A673 (cell line): ENCODE results near the gene LRRK1. TPM values are rescaled to one million over a fixed set of nuclear protein-coding genes. Genes with fewer than 3 reads are reported as not detected.

Experiments
- BruUV-seq: library from RNA; stranded (reverse); fragments of 400-500 nt; replicated peaks from 2 replicates; lab custom pipeline; 2021; lab: Mats Ljungman, UMichigan
- CTCF ChIA-PET: fragments of 300-600 bp; sonication (Branson Sonifier 250); formaldehyde crosslinking; loops from one replicate; lab custom pipeline; 2022; ENCODE audit warnings: antibody characterized with exemption; lab: Charles Lee
- POLR2A ChIA-PET: fragments of 300-600 bp; sonication (Branson Sonifier 250); formaldehyde crosslinking; loops from one replicate; lab custom pipeline; 2022; ENCODE audit warnings: antibody characterized with exemption; ENCODE audit not compliant: low non-redundant PET; lab: Charles Lee
- DNase-seq: peaks from one replicate; pipeline ENCODE4 v3.0.0-alpha.2; 2015; ENCODE audit warnings: low spot score
- H3K27ac ChIP-seq: fragments of 200-600 bp; sonication (generic); 2 replicates; pipeline ENCODE4 v1.5.1; 2016; ENCODE audit warnings: mixed run types, low read depth, mild to moderate bottlenecking, mixed read lengths, antibody characterized with exemption, low read length; ENCODE audit not compliant: poor library complexity, severe bottlenecking
- H3K27me3 ChIP-seq: fragments of 200-600 bp; sonication (generic); replicated peaks from 2 replicates; pipeline ENCODE4 v1.6.1; 2017; ENCODE audit warnings: mixed run types, low read depth, mild to moderate bottlenecking, mixed read lengths, antibody characterized with exemption, low read length; ENCODE audit not compliant: insufficient read depth, poor library complexity
- H3K36me3 ChIP-seq: fragments of 200-600 bp; sonication (generic); 2 replicates; pipeline ENCODE4 v1.6.1; 2016; ENCODE audit warnings: mixed run types, mild to moderate bottlenecking, mixed read lengths, antibody characterized with exemption, low read length; ENCODE audit not compliant: insufficient read depth, poor library complexity, severe bottlenecking
- H3K4me1 ChIP-seq: fragments of 200-600 bp; sonication (generic); 2 replicates; pipeline ENCODE4 v1.6.1; 2017; ENCODE audit warnings: mixed run types, mild to moderate bottlenecking, mixed read lengths, antibody characterized with exemption, low read length; ENCODE audit not compliant: insufficient read depth, poor library complexity, severe bottlenecking
- H3K4me3 ChIP-seq: fragments of 200-600 bp; sonication (generic); 2 replicates; pipeline ENCODE4 v1.5.1; 2016; ENCODE audit warnings: low read depth, mixed run types, mild to moderate bottlenecking, mixed read lengths, low read length; ENCODE audit not compliant: poor library complexity, severe bottlenecking
- H3K9me3 ChIP-seq: fragments of 200-600 bp; sonication (generic); 2 replicates; pipeline ENCODE4 v1.6.1; 2016; ENCODE audit warnings: mixed run types, low read depth, mild to moderate bottlenecking, mixed read lengths, antibody characterized with exemption, low read length; ENCODE audit not compliant: poor library complexity, severe bottlenecking
- EZH2 ChIP-seq: fragments of 200-600 bp; sonication (generic); IDR thresholded peaks from 2 replicates; pipeline ENCODE4 v1.6.1; 2017; ENCODE audit warnings: borderline replicate concordance, low read depth, mild to moderate bottlenecking, mixed read lengths, antibody characterized with exemption, low read length; ENCODE audit not compliant: poor library complexity, severe bottlenecking
- intact Hi-C: fragments of 100-400 bp; cut with micrococcal nuclease; formaldehyde crosslinking; loops from one replicate; pipeline ENCODE4 v1.10.0; 2022; ENCODE audit not compliant: unreplicated experiment
- total RNA-seq: library from RNA; stranded (reverse); gene quantifications from 2 replicates; pipeline ENCODE4 v1.2.3, GENCODE V29; 2021
- TF ChIP-seq, protein P1 (sequence below): fragments of 300-800, 200-600 bp; sonication (generic); conservative IDR thresholded peaks from 2 replicates; pipeline ENCODE4 v1.5.1; 2017; ENCODE audit warnings: low read depth, mild to moderate bottlenecking, antibody characterized with exemption, low read length, moderate library complexity, mixed read lengths

LRRK1 gene
- total RNA-seq, 1 experiment from 2014 or later = 7.7 TPM

- POLR2A ChIA-PET = no interaction called here
- CTCF ChIA-PET = no interaction called here
- intact Hi-C loops = no loop called here
- Histone ChIP-seq H3K27me3 (no peaks in the 10 kb centered on the region), H3K4me1 (peaks cover 21% of the 10 kb centered on the region), H3K4me3 (no peak overlapping the region), H3K36me3 (no peaks in the 10 kb centered on the region), H3K9me3 (no peaks in the 10 kb centered on the region), H3K27ac (no peak overlapping the region)
- TF ChIP-seq EZH2 = no peak
- TF ChIP-seq, protein P1, sequence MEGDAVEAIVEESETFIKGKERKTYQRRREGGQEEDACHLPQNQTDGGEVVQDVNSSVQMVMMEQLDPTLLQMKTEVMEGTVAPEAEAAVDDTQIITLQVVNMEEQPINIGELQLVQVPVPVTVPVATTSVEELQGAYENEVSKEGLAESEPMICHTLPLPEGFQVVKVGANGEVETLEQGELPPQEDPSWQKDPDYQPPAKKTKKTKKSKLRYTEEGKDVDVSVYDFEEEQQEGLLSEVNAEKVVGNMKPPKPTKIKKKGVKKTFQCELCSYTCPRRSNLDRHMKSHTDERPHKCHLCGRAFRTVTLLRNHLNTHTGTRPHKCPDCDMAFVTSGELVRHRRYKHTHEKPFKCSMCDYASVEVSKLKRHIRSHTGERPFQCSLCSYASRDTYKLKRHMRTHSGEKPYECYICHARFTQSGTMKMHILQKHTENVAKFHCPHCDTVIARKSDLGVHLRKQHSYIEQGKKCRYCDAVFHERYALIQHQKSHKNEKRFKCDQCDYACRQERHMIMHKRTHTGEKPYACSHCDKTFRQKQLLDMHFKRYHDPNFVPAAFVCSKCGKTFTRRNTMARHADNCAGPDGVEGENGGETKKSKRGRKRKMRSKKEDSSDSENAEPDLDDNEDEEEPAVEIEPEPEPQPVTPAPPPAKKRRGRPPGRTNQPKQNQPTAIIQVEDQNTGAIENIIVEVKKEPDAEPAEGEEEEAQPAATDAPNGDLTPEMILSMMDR = no peak
- no TSS peak for BruUV-seq
- no peak for DNase-seq
Observed at GRCh38 chr15:101118116-101118515, 199.0 kb downstream of the LRRK1 start.

DNA sequence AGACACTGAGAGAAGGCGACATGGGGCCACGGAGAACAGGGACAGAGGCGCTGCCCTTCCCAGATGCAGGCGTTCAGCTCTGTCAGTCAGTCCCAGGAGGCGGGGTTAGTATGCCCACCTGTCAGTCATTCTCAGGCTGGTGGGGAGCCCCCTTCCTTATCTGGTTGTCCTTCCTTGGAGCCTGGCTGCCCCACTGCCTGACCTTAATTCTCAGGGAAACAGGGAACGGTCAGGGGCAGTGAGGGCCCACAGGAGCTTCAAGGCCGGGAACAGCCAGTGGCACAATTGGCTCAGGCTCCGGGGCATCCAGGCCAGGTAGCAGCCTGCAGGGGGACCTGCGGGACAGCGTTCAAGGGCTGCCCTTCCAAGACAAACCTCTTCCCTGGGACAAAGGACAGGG is 199.5 kb downstream of the LRRK1 start:
- H3K4me1 ChIP-seq = peaks cover 21% of the 10 kb centered on the region
- POLR2A ChIA-PET = no interaction called here
- H3K27ac ChIP-seq = no peak overlapping the region
- CTCF ChIA-PET = no interaction called here
- intact Hi-C loops = no loop called here
- TF ChIP-seq, protein P1 = no peak
- no peak for TF ChIP-seq EZH2
- no peaks in the 10 kb centered on the region for H3K9me3 ChIP-seq
- no peak for DNase-seq
- no peaks in the 10 kb centered on the region for H3K27me3 ChIP-seq
- H3K4me3 ChIP-seq = no peak overlapping the region
- no TSS peak for BruUV-seq
- H3K36me3 ChIP-seq = no peaks in the 10 kb centered on the region

DNA sequence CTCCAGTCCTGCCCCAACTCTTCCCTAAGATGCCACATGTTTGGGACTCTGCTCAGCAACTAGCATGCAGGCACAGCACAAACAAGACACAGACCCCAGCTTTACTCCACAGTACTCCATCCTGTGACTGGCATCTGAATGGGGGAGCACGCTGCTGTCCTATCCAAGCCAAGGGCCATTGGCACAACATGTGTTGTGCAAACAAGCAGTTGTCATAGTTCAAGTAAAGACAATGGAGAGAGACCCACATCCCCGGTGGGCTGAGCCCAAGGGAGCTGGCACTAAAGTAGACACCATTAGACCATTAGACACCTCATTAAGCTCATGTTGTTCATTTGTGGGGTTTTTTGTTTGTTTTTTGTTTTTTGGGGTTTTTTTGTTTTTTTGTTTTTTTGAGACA is 200.0 kb downstream of the LRRK1 start:
- BruUV-seq = no TSS peak

More for the DNA sequence above, 200.0 kb downstream of the LRRK1 start:
- CTCF ChIA-PET = no interaction called here
- Histone ChIP-seq H3K4me1 (peaks cover 21% of the 10 kb centered on the region), H3K27ac (no peak overlapping the region), H3K36me3 (no peaks in the 10 kb centered on the region), H3K9me3 (no peaks in the 10 kb centered on the region), H3K4me3 (no peak overlapping the region), H3K27me3 (no peaks in the 10 kb centered on the region)
- TF ChIP-seq, protein P1 = no peak
- POLR2A ChIA-PET = no interaction called here
- intact Hi-C loops = no loop called here
- DNase-seq = no peak

Other genes starting within 250 kb of the LRRK1 start
- gene ALDH1A3, start 39.5 kb upstream of the LRRK1 start, total RNA-seq = 0.19 and 0.50 TPM in 2 replicates